ENCODE data around the gene TBC1D2B.

The TBC1D2B gene

GRCh38 chr15:78098131-78098755, 20.7 kb upstream of the TBC1D2B start:
- TF ChIP-seq CTCF (IDR thresholded peaks at IDR 0.05; ENCODE audit: low read depth, low read length) = no peak
- DNase-seq (ENCODE audit: low read depth in 2 of 2) = no peak
- no peak overlapping the region for H3K4me3 ChIP-seq (replicated peaks in 1 of 2; ENCODE audit: low read depth in 2 of 2, low read length in 2 of 2)

GRCh38 chr15:78097667-78098066, 20.2 kb upstream of the TBC1D2B start:
- no peak overlapping the region for H3K4me3 ChIP-seq (replicated peaks in 1 of 2; ENCODE audit: low read depth in 2 of 2, low read length in 2 of 2)
- TF ChIP-seq CTCF (IDR thresholded peaks at IDR 0.05; ENCODE audit: low read depth, low read length) = no peak
- DNase-seq (ENCODE audit: low read depth in 2 of 2) = no peak

- H3K4me3 ChIP-seq (replicated peaks in 1 of 2; ENCODE audit: low read depth in 2 of 2, low read length in 2 of 2) = no peak overlapping the region
- DNase-seq (ENCODE audit: low read depth in 2 of 2) = peak; percentile 88 to 90
- no peak for TF ChIP-seq CTCF (IDR thresholded peaks at IDR 0.05; ENCODE audit: low read depth, low read length)
Observed at GRCh38 chr15:78093242-78094020, 15.9 kb upstream of the TBC1D2B start.

GRCh38 chr15:78092261-78093041, 14.9 kb upstream of the TBC1D2B start, which contains the start of gene SH2D7:
SH2D7 (plus strand) TSS chr15:78092561; CDS start chr15:78092585, 24 bp downstream.
- H3K4me3 ChIP-seq (replicated peaks in 1 of 2; ENCODE audit: low read depth in 2 of 2, low read length in 2 of 2) = no peak within 1 kb of the TSS
- no peak for DNase-seq (ENCODE audit: low read depth in 2 of 2)
- TF ChIP-seq CTCF (IDR thresholded peaks at IDR 0.05; ENCODE audit: low read depth, low read length) = no peak

- no peak overlapping the region for H3K4me3 ChIP-seq (replicated peaks in 1 of 2; ENCODE audit: low read depth in 2 of 2, low read length in 2 of 2)
- DNase-seq (ENCODE audit: low read depth in 2 of 2) = no peak
- no peak for TF ChIP-seq CTCF (IDR thresholded peaks at IDR 0.05; ENCODE audit: low read depth, low read length)
Observed at GRCh38 chr15:78090422-78091063, 13.0 kb upstream of the TBC1D2B start.

- no peak for DNase-seq (ENCODE audit: low read depth in 2 of 2)
- no peak overlapping the region for H3K4me3 ChIP-seq (replicated peaks in 1 of 2; ENCODE audit: low read depth in 2 of 2, low read length in 2 of 2)
- no peak for TF ChIP-seq CTCF (IDR thresholded peaks at IDR 0.05; ENCODE audit: low read depth, low read length)
Observed at GRCh38 chr15:78088773-78089080, 11.2 kb upstream of the TBC1D2B start.

Data from cardiac fibroblast (primary cell).